Stimulated activated CD4-positive, alpha-beta T cell treated with anti-CD3 and anti-CD28 coated beads, Interleukin-4, amount 100 ng/mL, for 1 hour (primary cell): ENCODE data around the gene CRMP1.
"Not testable (repeated sequence)": the region's sequence is repeated elsewhere in the genome, so short reads cannot be mapped to it uniquely, and the experiment has no call there.

Experiments
- DNase-seq: peaks from one replicate; pipeline ENCODE4 v3.0.0-alpha.2; 2020

Gene CRMP1

DNA sequence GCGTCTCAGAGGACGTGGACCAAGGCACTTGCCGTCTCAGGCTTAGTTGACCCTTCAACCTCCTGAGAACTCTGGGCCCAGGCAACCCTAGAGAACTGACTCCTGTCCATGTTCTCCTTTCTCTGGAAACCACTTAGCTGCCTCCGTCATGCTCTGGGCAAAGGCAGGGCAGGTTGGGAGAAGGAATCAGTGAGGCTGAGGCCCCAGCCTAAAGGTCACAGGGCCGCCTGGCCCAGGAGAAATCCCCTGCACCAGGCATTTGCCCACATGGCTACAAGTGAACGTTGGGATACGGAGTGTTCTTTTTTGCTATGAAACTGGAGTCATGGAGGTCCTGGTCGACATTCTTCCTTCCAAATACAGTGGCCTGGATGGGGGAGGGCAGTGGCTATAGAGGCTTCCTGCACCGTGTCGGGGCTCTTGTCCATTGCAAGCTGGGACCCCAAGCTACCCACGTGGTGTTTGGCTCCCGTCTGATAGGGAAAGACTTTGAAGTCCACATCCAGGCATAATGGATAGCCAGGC, 76.0 kb downstream of the CRMP1 start:
- no peak for DNase-seq

GRCh38 chr4:5816101-5816500, 76.8 kb downstream of the CRMP1 start:
- no peak for DNase-seq

DNA sequence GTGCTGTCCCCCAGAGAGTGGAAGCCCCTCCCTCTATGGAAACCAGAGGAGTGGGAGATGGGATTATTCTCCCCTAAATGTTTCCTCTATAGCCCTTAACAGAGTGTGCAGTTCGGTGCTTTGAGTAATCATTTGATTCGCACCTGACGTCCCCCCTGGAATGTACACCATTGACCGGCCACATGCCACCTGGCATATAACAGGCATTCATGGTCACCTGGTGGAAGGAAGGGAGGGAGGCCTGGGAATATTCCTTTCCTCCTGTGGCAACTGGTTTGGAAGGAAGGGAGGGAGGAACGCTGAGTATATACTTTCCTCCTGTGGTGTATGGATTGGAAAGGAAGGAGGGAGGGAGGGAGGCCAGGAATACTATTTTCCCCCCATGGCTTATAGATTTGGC, 77.2 kb downstream of the CRMP1 start:
- DNase-seq = no peak

DNA sequence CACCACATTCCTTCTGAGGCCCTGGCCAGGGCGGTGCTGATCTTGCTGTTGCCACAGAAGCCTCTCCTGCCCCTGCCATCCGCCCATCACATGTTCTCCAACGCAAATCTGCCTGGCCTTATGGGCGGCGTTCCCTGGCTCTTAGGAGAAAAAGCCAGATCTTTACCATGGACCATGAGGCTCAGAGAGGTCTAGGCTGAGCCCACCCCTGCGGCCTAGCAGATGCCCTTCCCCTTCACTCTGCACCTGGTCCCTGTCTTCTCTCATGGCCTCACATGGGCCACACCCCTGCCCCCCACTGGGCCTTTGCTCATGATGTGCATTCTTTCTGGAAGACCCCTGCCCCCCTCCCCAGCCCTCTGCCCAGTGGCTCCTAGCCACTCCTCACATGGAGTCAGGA, 78.5 kb downstream of the CRMP1 start:
- no peak for DNase-seq

DNA sequence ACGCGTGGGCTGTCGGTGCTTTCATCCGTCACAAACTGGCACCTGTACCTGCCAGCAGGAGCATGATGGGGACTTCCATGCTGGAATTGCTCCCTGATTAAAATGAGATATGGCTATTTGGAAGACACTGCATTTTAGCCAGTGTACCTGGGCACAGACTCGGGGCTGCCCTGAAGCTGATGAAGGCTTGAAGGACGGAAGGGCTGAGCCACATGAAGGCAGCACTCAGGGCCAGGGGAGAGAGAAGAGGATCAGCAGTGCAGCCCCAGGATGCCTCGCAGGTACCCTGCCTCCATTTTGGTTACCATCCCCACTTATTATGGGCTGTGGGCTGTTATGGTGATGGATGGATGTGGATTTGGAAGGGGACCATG, 79.0 kb downstream of the CRMP1 start:
- no peak for DNase-seq

DNA sequence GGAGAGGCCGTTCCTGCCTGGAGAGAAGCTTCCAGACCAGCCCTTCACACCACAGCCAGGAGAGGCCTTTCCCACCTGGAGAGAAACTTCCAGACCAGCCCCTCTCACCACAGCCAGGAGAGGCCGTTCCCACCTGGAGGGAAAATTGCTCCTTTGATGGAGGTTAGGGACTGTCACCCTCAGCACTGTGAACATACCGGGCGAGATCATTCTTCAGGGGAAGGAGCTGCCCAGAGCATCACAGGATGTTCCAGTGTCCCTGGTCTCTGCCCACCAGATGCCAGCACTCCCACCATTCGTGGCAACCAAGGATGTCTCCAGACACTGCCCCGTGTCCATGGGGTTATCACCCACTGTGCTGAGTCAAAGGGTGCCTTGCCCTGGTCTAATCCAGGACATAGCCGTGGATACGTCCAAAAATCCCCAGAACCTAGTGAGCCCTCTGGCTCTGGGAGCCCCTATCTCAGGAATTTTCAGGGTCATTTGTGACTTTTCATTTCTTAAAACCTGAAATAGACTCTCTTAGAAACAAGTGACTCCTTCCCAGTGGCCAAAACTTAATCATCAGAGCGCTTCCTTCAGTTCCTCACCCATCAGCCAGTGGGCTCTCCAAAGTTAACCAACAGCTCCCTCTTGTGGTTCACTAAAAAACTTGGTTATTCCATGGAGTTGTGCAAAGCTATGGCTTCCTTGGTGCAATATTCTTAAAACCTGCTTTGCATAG, 80.2 kb downstream of the CRMP1 start:
- DNase-seq = no peak

GRCh38 chr4:5812057-5812456, 80.8 kb downstream of the CRMP1 start:
- DNase-seq = not testable (repeated sequence)

DNA sequence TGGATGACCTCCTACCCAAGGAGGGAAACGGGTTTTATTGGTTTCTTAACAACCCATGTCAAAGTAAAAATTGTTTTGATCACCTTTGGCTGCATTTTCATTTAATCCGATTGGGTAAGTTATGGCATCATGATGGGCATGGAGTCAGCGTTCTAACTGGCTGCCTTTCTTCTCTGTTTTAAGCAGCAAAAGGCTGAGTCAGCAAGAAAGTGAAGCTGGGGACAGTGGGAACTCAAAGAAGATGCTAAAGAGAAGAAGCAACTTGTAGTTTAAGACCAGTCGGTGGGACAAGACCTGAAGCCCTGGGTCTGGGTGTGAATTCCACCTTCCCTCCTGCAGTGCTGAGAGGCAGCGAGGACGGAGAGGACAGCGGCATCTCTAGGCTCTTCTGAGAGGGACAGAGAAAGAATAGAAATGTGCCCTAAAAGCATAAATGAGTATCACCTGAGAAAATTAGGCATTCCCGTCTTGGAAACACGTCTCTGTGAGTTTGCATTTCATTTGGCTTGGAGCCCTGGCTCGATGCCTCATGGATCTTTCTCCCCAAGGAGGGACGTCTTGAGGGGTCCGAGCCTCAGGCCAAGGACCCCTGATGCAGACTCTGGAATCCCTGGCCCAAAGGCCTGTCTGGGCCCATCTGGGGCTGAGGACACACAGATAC, 82.0 kb downstream of the CRMP1 start:
- no peak for DNase-seq

- no peak for DNase-seq
Observed at GRCh38 chr4:5810151-5810550, 82.7 kb downstream of the CRMP1 start.

- DNase-seq = no peak
Observed at GRCh38 chr4:5809216-5809776, 83.6 kb downstream of the CRMP1 start.

DNA sequence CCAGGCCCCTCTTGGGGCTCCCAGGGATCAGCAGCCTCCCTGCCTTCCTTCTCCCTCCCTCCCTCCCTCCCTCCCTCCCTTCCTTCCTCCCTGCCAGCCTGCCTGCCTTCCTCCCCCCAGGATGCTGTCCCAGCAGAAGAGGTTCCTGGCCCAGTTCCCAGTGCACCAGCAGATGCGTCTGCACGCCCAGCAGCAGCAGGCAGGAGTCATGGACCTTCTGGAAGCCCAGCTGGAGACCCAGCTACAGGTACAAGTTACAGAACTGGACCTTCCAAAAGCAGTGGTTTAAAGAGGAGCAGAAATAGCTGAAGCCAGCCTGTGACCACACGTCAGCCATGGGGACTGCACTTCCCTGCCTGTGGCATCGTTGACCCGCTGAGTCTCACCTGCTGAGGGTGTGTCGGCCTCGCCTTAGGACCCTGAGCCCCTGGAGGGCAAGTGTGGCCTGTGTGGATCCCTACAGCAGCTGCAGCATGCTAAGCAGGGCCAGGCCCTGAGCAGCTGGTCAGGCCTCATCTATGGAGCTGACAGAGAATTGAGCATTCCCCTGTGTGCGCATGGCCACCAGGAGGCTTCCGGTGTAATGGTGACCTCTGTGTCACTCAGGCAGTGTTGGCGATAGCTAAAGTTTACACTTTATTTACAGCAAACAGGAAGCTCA, 84.7 kb downstream of the CRMP1 start:
- DNase-seq = no peak

GRCh38 chr4:5805270-5805669, 87.6 kb downstream of the CRMP1 start:
- no peak for DNase-seq

DNA sequence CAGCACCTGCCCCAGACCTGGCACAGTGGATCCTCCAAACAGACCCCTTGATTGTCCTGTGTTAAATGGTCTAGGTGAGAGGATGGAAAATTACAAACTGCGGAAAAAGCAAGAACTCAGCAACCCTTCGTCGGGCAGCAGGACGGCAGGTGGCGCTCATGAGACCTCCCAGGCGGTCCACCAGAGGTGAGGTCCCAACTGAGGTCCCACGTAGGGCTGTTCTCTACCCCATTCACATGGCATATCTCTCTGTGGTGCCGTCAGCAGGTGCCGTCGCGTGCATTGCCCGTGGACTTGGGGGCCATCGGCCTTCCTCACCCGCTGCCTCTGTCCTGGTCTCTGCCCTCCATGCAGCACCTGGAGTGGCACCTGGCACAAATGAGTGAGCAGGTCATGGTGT, 88.2 kb downstream of the CRMP1 start:
- DNase-seq = no peak

DNA sequence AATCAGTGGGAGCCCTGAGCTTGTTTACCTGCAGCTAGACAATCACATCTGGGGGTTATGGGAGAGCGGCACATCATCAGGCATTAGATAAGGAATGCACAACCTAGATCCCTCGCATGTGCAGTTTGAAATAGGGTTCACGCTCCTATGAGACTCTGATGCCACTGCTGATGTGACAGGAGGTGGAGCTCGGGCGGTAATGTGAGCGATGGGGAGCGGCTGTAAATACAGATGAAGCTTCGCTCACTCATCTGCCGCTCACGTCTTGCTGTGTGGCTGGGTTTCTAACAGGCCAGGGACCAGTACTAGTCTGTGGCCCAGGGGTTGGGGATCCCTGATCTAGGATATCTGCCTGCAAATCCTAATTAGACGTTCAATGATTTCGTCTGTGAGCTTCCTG, 90.3 kb downstream of the CRMP1 start:
- DNase-seq = no peak

DNA sequence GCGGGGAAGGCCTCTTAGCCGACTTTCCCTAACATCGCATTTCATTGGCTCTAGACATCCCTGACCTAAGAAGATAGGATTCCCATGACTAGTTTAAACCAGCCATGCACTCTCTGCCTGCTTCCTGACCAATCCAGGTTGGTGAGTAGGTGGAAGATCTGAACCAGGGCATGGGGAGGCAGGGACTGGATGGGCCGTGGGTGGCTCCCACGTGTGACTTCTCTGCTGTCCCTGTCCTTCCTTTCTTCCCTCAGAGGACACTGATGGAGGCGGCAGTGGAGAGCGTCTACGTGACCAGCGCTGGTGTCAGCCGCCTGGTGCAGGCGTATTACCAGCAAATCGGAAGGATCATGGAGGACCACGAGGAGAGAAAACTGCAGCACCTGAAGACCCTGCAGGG, 91.2 kb downstream of the CRMP1 start:
- DNase-seq = no peak

- no peak for DNase-seq
Observed at GRCh38 chr4:5800496-5800895, 92.4 kb downstream of the CRMP1 start.

DNA sequence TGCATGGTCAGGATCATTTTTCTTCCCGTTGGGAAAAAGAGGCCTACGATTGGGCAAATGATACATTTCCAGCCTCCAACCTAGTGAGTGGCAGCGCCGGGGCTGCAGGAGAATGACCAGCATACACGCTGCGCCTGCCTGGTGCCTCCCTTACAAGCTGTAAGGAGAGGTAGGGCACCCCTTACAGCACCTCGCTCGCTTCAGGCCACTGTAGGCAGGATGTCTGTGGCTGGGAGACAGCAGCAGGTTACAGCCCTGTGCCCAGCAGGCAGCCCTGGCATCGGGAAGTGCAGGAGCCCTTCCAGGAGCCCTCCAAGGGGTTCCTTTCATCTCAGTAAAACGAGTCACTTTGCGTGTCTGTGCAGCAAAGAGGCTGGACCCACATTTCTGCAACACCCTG, 93.5 kb downstream of the CRMP1 start:
- DNase-seq = no peak

GRCh38 chr4:5798946-5799345, 93.9 kb downstream of the CRMP1 start:
- no peak for DNase-seq

GRCh38 chr4:5798462-5798861, 94.4 kb downstream of the CRMP1 start:
- no peak for DNase-seq

DNA sequence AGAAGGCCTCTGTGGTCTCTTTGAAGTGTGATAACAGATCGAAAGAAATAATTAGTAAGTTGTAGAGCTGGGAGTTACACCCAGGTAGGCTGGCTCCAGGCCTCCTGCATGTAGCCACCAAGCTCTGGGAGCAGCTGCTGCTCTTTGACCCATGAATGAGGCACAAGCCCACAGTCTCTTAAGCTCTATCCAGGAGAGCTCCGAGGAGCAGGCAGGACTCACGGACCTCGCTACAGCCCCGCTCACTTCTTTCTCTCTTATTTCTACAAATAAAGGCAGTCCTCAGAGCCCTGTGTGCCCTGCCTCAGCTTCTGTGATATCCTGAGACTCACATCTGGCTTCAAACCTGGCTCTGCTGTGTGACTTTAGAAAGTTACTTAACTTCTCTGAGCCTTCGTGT, 95.0 kb downstream of the CRMP1 start:
- DNase-seq = no peak

DNA sequence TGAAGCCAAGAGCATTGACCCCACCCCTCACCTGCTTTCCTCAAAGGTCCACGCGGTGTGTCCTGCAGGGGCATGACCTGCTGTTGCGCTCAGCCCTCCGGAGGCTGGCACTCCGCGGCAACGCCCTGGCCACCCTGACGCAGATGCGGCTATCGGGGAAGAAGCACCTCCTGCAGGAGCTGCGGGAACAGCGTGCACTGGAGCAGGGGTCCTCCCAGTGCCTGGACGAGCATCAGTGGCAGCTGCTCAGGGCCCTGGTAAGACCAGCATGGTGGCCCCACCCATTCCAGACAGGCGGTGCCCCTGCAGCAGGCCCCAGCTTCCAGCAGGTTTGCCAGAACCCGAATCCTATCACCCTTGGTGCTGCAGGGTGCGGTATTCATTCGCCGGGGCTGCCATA, 95.9 kb downstream of the CRMP1 start:
- no peak for DNase-seq

DNA sequence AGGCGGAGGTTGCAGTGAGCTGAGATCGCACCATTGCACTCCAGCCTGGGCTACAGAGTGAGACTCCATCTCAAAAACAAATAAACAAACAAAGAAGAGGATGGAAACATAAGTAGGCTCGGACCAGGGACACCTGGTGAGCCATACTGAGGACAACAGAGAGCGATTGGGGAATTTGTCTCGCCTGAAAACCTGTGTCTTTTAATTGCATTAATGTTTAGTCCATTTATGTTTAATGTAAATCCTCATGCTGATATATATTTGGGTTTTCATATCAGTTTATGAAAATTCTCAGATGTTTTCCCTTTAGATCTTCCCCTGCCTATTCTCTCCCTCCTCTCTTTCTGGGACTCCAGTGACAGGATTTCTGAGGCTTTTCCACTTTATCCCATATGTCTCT, 97.3 kb downstream of the CRMP1 start:
- no peak for DNase-seq

GRCh38 chr4:5793514-5793913, 99.4 kb downstream of the CRMP1 start:
- DNase-seq = no peak

GRCh38 chr4:5791654-5792053, 101.2 kb downstream of the CRMP1 start:
- DNase-seq = no peak
